Measurements from ENCODE around the gene ZNF768.
A peak's percentile ranks its signal among the peaks of the same experiment; 100 is the strongest.

- TF ChIP-seq POLR2AphosphoS5 (IDR thresholded peaks at IDR 0.05; ENCODE audit: borderline replicate concordance, low read depth, low read length) (peak; percentile 83), EZH2 (IDR thresholded peaks at IDR 0.05) (no peak)
These were observed 663 bp upstream of the ZNF768 start for GRCh38 chr16:30526823-30527634.

Measured in SK-N-MC (cell line).